HepG2 (cell line): Measurements from ENCODE around the gene GDPGP1. TPM values are rescaled to one million over a fixed set of nuclear protein-coding genes. Genes with fewer than 3 reads are reported as not detected.

Experiments used
- ARNT2 ChIP-seq: sonication (generic); formaldehyde crosslinking; IDR thresholded peaks from 2 replicates; pipeline ENCODE4 v1.8.0; 2022; ENCODE audit warnings: mild to moderate bottlenecking, low read depth, missing genetic modification reagents, moderate library complexity
- ARNTL ChIP-seq: sonication (generic); formaldehyde crosslinking; IDR thresholded peaks from 2 replicates; pipeline ENCODE4 v1.4.0; 2020; ENCODE audit warnings: mild to moderate bottlenecking, missing genetic modification reagents
- GTF2F1 ChIP-seq: fragments of 150-350 bp; IDR thresholded peaks from 2 replicates; pipeline ENCODE4 v1.6.1; 2014; ENCODE audit warnings: low read length
- HOXA7 ChIP-seq: sonication (generic); formaldehyde crosslinking; IDR thresholded peaks from 2 replicates; pipeline ENCODE4 v1.8.1; 2022; ENCODE audit warnings: mild to moderate bottlenecking, missing genetic modification reagents, moderate library complexity
- IKZF1 ChIP-seq: fragments of 450-650 bp; IDR thresholded peaks from 2 replicates; pipeline ENCODE4 v1.7.1; 2016
- IKZF5 ChIP-seq: IDR thresholded peaks from 2 replicates; pipeline ENCODE4 v1.6.1; 2018; ENCODE audit warnings: missing genetic modification reagents, mild to moderate bottlenecking, missing compliant biosample characterization
- KDM5B ChIP-seq: sonication (generic); formaldehyde crosslinking; IDR thresholded peaks from 2 replicates; pipeline ENCODE4 v1.4.0; 2020; ENCODE audit warnings: missing genetic modification reagents, mild to moderate bottlenecking, borderline replicate concordance
- MAZ ChIP-seq, 2 experiments: sonication (generic) in 1 of 2; formaldehyde crosslinking in 1 of 2; IDR thresholded peaks; 2 replicates each; pipeline versions ENCODE4 v1.5.0 to v1.6.1; 2012 to 2020; ENCODE audit warnings: low read depth in 2 of 2, mild to moderate bottlenecking in 2 of 2, borderline replicate concordance in 1 of 2, improper control_type of control experiment in 1 of 2, low read length in 1 of 2, missing genetic modification reagents in 1 of 2, moderate library complexity in 1 of 2
- MTERF4 ChIP-seq: sonication (generic); formaldehyde crosslinking; IDR thresholded peaks from 2 replicates; pipeline ENCODE4 v1.8.0; 2023; ENCODE audit warnings: mild to moderate bottlenecking, missing genetic modification reagents
- NFE2L1 ChIP-seq: sonication (generic); formaldehyde crosslinking; IDR thresholded peaks from 2 replicates; pipeline ENCODE4 v1.4.0; 2020; ENCODE audit warnings: missing genetic modification reagents, mild to moderate bottlenecking, borderline replicate concordance
- NR2F1 ChIP-seq, 2 experiments: fragments of 450-650 bp in 1 of 2; formaldehyde crosslinking in 1 of 2; IDR thresholded peaks; 2 replicates each; pipeline versions ENCODE4 v1.5.0 to v1.6.1; 2016 to 2020; ENCODE audit warnings: mild to moderate bottlenecking in 1 of 2, missing compliant biosample characterization in 1 of 2, missing genetic modification reagents in 1 of 2, moderate library complexity in 1 of 2
- POLR2AphosphoS5 ChIP-seq: IDR thresholded peaks from 2 replicates; pipeline ENCODE4 v1.6.1; 2012; ENCODE audit warnings: low read depth, low read length
- PPARG ChIP-seq: conservative IDR thresholded peaks from 2 replicates; pipeline ENCODE4 v1.6.1; 2016; ENCODE audit warnings: missing biosample characterization, missing genetic modification reagents
- REL ChIP-seq: sonication (generic); formaldehyde crosslinking; conservative IDR thresholded peaks from 2 replicates; pipeline ENCODE4 v1.8.0; 2022; ENCODE audit warnings: mild to moderate bottlenecking, missing genetic modification reagents, moderate library complexity
- REPIN1 ChIP-seq: sonication (generic); formaldehyde crosslinking; IDR thresholded peaks from 2 replicates; pipeline ENCODE4 v1.8.0; 2022; ENCODE audit warnings: missing genetic modification reagents, low read depth, mild to moderate bottlenecking, borderline replicate concordance
- RORA ChIP-seq: sonication (generic); formaldehyde crosslinking; IDR thresholded peaks from 2 replicates; pipeline ENCODE4 v1.5.0; 2020; ENCODE audit warnings: mild to moderate bottlenecking, missing genetic modification reagents, moderate library complexity
- SOX13 ChIP-seq, 3 experiments: fragments of 450-650 bp in 1 of 3; sonication (generic) in 1 of 3; formaldehyde crosslinking in 1 of 3; IDR thresholded peaks in 2 of 3; conservative IDR thresholded peaks in 1 of 3; 2 replicates each; pipeline versions ENCODE4 v1.5.0 to v1.6.1; 2016 to 2020; ENCODE audit warnings: antibody characterized with exemption in 1 of 3, mild to moderate bottlenecking in 1 of 3, missing compliant biosample characterization in 1 of 3, missing genetic modification reagents in 1 of 3, moderate library complexity in 1 of 3
- ZFY ChIP-seq: sonication (generic); formaldehyde crosslinking; IDR thresholded peaks from 2 replicates; pipeline ENCODE4 v1.4.0; 2020; ENCODE audit warnings: missing genetic modification reagents
- ZIK1 ChIP-seq: sonication (generic); formaldehyde crosslinking; IDR thresholded peaks from 2 replicates; pipeline ENCODE4 v1.5.0; 2020; ENCODE audit warnings: mild to moderate bottlenecking, low read depth, missing genetic modification reagents, borderline replicate concordance
- ZNF430 ChIP-seq: sonication (generic); formaldehyde crosslinking; IDR thresholded peaks from 2 replicates; pipeline ENCODE4 v1.9.0; 2021; ENCODE audit warnings: mild to moderate bottlenecking, missing genetic modification reagents
- ZNF652 ChIP-seq: IDR thresholded peaks from 2 replicates; pipeline ENCODE4 v1.6.1; 2016; ENCODE audit warnings: low read depth, borderline replicate concordance
- ZNF878 ChIP-seq: sonication (generic); formaldehyde crosslinking; IDR thresholded peaks from 2 replicates; pipeline ENCODE4 v1.8.1; 2023; ENCODE audit warnings: mild to moderate bottlenecking, missing genetic modification reagents, moderate library complexity
- ZNF891 ChIP-seq: sonication (generic); formaldehyde crosslinking; IDR thresholded peaks from 2 replicates; pipeline ENCODE4 v1.5.0; 2020; ENCODE audit warnings: mild to moderate bottlenecking, missing genetic modification reagents
- polyA plus RNA-seq, 8 experiments: library from polyadenylated mRNA; depleted of rRNA in 3 of 8; stranded (reverse) in 7 of 8; unstranded in 1 of 8; fragments of >200 nt; fragmentation: Illumina TruSeq in 4 of 8; extraction: Trizol in 4 of 8; gene quantifications; 2 replicates each; pipeline versions ENCODE4 v1.2.1 to v1.2.3, GENCODE V29; 2011 to 2016; ENCODE audit warnings: low read depth in 4 of 8, missing spikeins in 1 of 8, mixed read lengths in 1 of 8; ENCODE audit not compliant: insufficient read depth in 1 of 8
- total RNA-seq, 5 experiments: library from RNA; depleted of rRNA; stranded (reverse); fragments of >200 nt; fragmentation: Illumina TruSeq; extraction: Trizol; gene quantifications; 2 replicates each; pipeline ENCODE4 v1.2.3, GENCODE V29; 2016; ENCODE audit warnings: low read depth in 1 of 5
- TF ChIP-seq, protein P1 (sequence below): sonication (generic); formaldehyde crosslinking; IDR thresholded peaks from 2 replicates; pipeline ENCODE4 v1.4.0; 2020; ENCODE audit warnings: missing genetic modification reagents, mild to moderate bottlenecking, borderline replicate concordance

Gene GDPGP1
- total and polyA plus RNA-seq, 2 of the 13 experiments (the other 11 are each of a cell fraction or from before 2014, with no cell fraction given), result 1.5 to 4.3 TPM

- TF ChIP-seq SOX13 (IDR thresholded peaks at IDR 0.05) (no peak), SOX13 (CRISPR knock-in tag; conservative IDR thresholded peaks at IDR 0.05 in 1 of 2, IDR thresholded peaks at IDR 0.05 in 1 of 2) (no peak), KDM5B (CRISPR knock-in tag) (peak; percentile 73), ZNF430 (peak; percentile 42; the same call in 1 of the 2 replicates), REPIN1 (no peak), MAZ (IDR thresholded peaks at IDR 0.05; ENCODE audit: borderline replicate concordance, low read depth, low read length) (peak; percentile 82; the same call in 1 of the 2 replicates), MAZ (CRISPR knock-in tag; IDR thresholded peaks at IDR 0.05; ENCODE audit: low read depth) (peak; percentile 85), RORA (CRISPR knock-in tag) (no peak), HOXA7 (CRISPR knock-in tag) (no peak), NR2F1 (CRISPR knock-in tag; IDR thresholded peaks at IDR 0.05) (0 out of 4 replicates have a peak, but pooled peaks of 1 of the 2 experiments have one; percentile 8), ZNF878 (0 out of 2 replicates have a peak, but pooled peaks have one; percentile 78), ARNT2 (CRISPR knock-in tag) (no peak), ZIK1 (CRISPR knock-in tag) (0 out of 2 replicates have a peak, but pooled peaks have one; percentile 17), IKZF1 (no peak), IKZF5 (CRISPR knock-in tag) (no peak; the same call in 1 of the 2 replicates), ZNF652 (no peak), PPARG (CRISPR knock-in tag) (no peak), ZFY (CRISPR knock-in tag) (peak; percentile 77), ARNTL (CRISPR knock-in tag) (no peak; the same call in 1 of the 2 replicates), ZNF891 (CRISPR knock-in tag) (no peak), POLR2AphosphoS5 (0 out of 2 replicates have a peak, but pooled peaks have one; percentile 40), REL (no peak), NFE2L1 (CRISPR knock-in tag) (no peak), GTF2F1 (no peak), MTERF4 (CRISPR knock-in tag) (peak; percentile 81; the same call in 1 of the 2 replicates)
- TF ChIP-seq, protein P1, sequence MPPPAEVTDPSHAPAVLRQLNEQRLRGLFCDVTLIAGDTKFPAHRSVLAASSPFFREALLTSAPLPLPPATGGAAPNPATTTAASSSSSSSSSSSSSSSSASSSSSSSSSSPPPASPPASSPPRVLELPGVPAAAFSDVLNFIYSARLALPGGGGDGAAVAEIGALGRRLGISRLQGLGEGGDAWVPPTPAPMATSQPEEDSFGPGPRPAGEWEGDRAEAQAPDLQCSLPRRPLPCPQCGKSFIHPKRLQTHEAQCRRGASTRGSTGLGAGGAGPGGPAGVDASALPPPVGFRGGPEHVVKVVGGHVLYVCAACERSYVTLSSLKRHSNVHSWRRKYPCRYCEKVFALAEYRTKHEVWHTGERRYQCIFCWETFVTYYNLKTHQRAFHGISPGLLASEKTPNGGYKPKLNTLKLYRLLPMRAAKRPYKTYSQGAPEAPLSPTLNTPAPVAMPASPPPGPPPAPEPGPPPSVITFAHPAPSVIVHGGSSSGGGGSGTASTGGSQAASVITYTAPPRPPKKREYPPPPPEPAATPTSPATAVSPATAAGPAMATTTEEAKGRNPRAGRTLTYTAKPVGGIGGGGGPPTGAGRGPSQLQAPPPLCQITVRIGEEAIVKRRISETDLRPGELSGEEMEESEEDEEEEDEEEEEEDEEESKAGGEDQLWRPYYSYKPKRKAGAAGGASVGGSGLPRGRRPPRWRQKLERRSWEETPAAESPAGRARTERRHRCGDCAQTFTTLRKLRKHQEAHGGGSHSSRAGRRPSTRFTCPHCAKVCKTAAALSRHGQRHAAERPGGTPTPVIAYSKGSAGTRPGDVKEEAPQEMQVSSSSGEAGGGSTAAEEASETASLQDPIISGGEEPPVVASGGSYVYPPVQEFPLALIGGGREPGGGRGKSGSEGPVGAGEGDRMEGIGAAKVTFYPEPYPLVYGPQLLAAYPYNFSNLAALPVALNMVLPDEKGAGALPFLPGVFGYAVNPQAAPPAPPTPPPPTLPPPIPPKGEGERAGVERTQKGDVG (CRISPR knock-in tag), result no peak
These were observed 468 bp upstream of the GDPGP1 start, which contains the start of gene CIB1 (continued) for GRCh38 chr15:90233387-90234095.
